Measurements from ENCODE around the gene SLC38A11.

Gene SLC38A11

DNA sequence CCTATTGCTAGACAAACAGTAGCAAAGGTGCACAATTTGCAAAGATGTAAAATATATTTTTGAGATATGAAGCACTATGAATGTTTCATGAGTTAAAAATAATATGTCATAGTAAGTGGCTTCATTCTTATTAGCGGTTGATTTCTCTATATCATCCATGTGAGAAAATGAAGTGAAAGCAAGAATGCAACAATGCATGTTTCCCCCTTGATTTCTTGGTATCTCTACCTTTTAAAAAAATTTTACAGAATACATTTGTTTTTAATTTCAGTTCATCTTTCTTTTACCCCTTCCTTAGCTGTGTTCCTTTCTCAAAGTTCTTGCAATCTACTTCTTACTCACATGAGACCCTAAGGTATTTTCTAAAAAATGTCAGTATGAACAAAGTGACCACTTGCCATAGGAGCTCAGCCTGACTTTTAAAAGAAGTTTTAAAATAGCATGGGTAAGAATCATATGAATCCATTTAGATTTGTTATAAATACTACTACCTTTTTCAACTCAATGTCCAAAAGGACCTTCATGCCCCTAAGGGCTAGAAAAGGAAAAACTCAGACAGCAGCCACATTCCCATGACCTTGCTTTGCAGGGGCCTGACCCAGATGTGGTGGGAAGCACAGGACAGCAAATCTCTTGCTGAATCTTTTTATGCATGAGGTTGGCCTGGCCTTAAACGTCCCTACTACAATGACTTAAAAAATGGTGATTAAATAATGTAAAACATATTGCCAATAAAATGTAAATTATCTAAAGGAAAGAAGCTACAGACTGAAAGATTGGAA, 14.8 kb upstream of the SLC38A11 start:
- no peak for DNase-seq

DNA sequence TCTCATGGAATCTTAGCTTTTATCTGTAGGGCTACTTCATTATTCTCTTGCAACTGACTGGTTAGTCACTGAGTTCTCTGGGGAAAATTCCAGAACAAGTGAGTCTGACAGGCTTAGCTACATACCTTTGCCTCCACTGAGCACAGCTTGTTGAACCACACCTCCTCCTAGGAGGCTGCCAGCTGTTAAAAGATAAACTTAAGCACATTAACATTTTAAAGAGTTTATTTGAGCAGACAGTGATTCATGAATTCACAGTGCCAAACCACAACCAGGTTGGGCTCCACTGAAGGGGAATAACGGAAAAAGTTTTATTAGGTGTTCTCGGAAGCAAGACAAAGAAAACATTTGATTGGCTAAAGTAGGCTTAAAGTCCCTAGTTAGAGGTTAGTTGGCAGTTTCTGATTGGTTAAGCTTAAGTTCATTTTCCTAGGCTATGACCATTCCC, 12.5 kb upstream of the SLC38A11 start:
- peak; percentile 99 for DNase-seq

DNA sequence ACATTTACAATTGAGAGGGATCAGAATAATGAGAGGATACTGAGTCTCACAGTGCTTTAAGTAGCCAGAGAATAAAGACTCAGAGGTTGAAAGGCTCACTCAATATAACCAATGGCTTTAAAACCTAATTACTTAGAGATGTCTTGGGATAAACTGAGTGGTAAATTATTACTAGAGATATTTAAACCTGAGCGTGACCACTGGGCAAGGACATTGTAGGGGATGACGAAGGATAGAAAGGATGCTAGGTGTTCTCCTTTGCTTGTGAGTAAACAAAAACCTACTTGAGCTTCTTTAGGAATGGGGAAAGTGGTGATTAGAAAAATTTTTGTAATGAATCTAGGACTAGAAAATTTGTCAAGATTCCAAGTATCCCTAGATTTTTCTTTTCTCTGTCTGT, 12.0 kb upstream of the SLC38A11 start:
- no peak for DNase-seq

DNA sequence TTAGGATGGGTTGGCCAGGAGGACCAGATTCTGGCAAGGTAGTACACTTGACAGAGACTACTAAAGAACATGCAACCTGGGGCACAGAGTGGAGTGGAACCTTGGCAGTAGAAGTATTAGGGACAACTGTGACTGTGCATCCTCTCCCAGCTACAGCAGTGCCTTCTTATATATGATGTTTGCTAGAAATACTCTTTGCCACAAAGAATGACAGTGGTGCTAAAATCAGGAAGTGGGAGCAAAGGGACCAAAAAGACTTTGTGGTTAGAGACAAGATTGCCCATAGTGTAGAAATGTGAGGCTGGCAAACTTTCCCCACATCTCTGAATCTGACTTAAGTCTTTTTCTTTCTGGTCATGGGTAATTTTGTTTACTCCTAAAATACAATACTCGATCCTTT, 9.4 kb upstream of the SLC38A11 start:
- no peak for DNase-seq

DNA sequence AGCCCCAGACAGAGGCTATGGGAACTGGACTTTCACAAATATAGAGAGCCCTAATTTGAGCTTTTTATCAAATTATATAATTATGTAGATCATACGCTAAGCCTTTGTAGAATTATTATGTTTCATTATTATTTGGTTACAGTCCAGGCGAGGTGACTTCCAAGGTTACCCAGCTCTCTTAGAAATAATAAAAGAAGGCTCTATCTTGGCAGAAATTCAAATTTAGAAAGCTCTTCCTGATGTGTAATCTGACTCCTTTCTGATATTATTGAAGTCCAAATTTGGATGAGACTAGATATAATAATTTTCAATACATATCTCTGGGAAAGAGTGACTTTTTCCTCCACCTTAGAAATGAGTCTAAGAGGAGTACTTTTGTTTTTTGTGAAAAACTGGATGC, 4.8 kb upstream of the SLC38A11 start:
- DNase-seq = no peak

DNA sequence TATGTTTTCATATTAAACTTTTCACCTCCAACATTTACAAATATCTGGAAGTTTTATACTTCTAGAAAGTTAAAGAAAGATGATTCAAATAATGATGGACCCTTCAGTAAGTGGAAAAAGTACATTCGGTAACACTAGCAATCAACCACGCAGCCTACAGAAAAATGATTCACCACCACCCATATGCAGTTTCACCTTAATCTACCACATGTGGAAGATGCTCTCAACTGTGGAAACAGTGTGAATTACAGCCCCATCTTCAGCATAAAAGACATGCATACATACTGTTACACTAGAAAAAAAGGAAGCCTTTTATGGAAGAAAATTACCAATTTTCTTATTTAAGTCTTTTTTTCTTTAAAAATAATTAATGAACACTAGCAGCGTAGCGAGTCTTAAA, 1.1 kb downstream of the SLC38A11 start:
- no peak for DNase-seq

DNA sequence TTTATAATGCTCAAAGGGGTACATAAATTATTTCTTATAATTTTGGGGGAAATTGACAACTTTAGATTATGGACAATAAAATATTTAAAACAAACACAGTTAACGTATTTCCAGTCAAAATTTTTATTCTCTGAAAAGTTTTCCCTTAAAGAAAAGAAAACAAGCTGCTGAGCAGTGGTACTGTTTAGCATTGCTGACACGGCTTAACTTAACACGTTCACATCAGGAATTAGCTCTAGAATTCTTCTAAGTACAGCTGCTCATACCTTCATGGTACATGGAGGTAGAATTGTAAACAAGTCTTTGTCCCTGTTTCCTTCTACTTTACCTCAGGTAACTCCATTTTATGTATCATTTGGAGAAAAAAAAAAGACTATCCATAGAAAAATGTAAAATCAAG, 2.0 kb downstream of the SLC38A11 start:
- DNase-seq = no peak

DNA sequence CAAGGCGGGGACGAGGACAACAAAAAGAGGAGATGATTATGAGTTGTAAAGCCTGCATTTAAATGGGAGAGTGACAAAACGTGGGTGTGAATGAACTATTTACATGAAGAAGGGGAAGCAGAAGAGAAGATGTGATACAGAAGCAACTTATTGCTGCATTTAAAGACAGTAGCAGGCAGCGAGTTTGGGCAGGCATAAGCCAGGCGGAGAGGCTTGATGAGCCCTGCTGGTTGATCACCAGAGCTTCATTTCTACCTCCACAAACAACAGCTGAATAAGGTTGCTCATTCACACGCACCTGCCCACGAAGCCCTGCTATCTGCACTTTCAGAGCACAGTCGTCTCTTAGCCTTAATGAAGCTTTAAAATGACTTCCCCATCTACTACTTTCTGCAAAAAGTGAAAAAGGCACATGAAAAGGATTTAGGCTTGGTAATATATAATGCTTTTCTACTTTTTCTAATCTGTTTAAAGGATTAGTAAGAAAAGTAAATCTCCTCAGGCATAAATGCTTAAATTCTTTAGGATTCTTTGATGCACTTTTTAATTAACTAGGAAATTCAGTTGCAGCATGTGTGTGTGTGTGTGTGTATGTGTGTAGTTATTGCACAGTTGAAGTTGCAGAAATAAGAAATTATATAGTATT, 3.1 kb downstream of the SLC38A11 start:
- no peak for DNase-seq

DNA sequence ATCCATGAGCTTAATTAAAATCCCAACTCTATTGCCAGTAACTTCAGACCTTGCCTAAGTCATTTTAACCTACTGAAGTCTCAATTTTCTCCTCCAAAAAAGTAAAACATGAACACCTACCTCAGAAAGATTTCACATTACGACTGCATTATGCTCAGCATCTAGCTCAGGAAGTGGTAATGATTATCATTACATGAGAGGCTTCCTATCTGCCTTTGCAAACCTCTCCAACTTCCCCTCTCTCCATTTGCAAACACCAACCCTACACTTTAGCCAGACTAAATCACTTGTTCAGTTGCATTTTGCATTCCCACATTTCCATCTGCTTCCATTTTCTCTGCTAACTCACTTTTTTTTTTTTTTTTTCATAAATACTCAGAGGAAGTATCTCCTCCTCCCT, 6.8 kb downstream of the SLC38A11 start:
- no peak for DNase-seq

DNA sequence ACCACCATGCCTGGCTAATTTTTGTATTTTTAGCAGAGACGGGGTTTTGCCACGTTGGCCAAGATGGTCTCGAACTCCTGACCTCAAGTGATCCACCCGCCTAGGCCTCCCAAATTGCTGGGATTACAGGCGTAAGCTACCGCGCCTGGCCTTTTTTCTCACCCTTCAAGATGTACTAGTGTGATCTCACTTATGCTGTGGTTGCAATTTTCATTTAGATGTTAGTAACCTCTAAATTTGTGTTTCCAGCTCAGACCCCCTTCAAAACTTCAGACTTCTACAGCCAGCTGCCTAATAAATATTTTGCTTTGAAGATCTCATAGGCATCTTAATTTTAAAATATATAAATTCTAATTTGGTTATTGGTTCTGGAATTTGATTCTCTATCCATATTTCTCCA, 8.0 kb downstream of the SLC38A11 start:
- no peak for DNase-seq

DNA sequence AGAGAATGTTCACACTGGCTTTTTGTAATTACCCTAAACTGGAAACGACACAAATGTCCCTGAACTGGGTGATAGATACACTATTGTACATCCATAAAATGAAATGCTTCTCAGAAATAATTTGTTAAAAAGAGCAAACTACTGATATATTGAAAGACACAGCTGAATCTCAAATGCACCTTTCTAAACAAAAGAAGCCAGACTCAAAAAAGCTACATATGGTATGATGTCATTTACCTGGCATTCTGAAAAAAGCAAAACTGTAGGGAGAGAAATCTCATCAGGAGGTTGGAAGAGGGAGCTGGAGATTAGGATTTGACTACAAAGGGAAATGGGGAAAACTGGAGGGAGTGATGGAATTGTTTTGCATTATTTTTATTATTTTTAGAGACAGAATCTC, 12.0 kb downstream of the SLC38A11 start:
- no peak for DNase-seq

DNA sequence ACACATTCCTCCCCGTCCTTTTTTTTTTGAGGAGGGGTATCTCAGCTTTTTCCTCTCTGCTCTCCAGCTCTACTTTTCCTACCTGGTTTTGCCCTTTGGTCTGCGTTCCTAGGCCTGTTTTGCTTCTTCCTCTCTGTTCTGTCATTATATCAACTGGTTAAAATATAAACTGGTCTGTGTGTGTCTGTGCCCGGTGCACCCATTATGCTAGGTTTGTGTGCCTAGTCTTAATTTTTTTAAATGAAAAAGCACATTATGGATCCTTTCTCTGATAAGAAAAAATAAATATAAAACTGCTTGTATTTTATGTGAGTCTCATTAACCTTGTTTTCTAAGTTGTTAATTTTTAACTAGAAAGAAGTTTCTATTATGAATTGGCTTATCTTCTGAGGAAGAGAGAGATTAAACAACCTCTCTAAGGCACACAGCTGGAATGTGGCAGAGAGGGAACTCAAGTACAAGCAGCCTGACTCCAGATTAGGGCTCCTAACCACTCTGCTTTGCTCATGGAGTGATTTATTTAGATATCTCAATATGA, 17.4 kb downstream of the SLC38A11 start:
- no peak for DNase-seq

DNA sequence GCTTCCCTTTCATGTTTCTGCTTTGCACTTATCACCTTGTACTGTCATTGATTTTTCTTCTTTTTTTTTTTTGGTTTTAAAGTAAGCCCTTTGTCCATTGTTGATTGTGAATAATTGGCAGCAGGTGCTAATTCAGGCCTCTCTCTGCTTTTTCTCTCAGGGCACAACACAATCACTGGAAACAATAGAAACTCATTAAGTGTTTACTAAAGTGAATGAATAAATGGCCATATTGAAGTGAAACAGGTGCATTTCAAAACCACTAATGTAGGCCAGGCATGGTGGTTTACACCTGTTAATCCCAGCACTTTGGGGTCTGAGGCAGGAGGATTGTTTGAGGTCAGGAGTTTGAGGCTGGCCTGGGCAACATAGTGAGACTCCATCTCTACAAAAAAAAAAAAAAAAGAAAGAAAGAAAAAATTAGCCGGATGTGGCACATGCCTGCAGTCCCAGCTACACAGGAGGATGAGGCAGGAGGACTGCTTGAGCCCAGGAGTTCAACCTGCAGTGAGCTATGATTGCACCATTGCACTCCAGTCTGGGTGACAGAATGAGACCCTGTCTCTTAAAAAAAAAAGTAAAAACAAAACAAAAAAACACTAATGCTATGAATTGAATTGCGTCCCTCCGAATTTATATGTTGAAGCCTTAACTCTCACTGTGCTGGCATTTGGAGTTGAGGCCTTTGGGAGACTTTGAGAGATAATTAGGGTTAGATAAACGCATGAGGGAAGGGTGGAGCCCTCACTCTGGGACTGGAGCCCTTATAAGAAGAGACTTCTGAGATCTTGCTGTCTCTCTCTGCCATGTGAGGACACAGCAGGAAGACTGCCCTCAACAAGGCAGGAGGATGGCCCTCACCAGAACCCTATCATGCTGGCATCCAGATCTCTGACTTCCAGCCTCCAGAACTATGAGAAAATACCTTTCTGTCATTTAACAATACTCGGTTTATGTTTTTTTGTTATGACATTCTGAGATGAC, 19.9 kb downstream of the SLC38A11 start:
- DNase-seq = no peak

DNA sequence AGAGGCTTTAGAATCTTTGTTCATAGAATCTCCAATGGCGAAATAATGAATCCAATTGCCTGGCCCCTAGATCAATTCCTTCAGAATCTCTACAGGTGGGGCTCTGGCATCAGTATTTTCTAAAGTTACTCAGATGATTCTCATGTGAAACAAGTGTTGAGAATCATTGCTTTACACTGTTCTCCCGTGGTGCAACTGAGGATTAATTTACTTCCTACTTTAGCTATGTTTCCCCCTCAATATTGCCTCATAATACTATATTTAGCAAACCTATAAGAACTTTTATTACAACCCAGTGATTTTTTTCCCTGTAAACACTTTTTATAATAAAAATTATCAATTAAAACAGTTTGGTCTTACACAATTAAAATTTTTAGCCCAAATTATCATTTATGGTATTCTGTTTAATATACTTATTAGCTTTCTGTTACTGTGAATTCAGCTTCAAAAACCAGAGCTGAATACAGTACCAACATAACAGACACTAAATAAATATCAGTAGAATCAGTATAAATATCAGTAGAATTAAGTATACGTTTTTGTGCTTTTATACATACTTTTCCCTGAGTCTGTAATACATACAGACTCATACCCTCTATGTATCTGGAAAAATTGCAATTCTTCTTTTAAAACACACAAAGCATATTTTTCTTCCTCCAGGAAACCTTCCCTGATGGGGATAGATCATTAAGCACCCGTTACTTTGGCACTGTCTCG, 20.8 kb downstream of the SLC38A11 start:
- DNase-seq = no peak

DNA sequence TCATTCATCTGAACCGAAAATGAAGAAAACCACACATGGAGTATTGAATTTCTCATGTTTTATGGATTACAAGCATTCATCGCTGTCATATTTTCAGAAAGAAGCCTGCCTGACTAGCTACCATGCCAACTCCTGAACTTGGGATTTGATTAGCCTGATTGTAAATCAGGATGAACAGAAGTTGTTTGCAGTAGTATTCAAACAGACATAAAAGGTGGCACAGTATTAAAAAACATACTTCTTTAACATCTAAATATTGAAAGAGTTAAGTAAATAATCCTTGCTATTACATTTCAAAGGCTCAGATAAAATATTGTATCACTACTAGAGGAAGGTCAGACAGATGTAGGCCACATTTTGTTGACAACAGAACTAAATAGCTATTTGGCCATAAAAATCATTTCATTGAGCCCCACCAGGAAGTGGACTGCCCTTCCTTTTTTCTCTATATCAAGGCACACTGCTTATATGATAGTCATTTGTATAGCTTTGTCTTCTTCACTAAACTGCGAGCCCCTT, 21.6 kb downstream of the SLC38A11 start:
- no peak for DNase-seq

DNA sequence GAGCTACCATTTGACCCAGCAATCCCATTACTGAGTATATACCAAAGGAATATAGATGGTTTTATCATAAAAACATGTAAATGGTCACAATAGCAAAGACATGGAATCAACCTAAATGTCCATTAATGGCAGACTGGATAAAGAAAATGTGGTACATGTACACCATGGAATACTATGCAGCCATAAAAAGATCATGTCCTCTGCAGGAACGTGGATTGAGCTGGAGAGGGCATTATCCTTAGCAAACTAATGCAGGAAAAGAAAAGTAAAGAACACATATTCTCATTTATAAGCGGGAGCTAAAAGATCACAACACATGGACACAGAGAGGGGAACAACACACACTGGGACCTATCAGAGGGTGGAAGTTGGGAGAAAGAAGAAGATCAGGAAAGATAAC, 22.9 kb downstream of the SLC38A11 start:
- DNase-seq = no peak

DNA sequence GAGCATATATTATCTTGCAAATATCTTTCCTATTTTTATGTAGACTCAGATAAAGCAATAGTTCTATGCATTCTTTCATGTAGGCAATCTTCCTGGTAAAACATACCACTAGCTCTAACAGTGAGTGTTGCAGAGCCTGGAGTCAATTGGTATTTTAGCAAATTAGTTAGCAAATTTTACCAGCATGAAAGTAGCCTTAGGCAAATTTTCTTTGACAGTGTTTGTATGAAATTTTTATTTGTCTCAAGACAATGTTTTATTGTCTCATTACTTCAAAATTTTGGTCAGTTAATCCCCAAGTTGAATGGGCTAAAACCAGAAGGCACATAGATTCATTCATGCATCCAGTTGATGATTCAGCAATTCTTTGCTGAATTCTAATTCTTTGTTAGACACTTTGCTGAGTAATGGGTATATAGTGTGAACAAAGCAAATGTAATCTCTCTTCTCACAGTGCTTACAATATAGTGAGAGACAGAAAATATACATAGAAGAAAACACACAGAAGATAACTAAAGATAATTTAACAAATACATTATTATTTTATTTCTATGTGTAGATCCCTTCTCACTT, 27.1 kb downstream of the SLC38A11 start:
- DNase-seq = no peak

DNA sequence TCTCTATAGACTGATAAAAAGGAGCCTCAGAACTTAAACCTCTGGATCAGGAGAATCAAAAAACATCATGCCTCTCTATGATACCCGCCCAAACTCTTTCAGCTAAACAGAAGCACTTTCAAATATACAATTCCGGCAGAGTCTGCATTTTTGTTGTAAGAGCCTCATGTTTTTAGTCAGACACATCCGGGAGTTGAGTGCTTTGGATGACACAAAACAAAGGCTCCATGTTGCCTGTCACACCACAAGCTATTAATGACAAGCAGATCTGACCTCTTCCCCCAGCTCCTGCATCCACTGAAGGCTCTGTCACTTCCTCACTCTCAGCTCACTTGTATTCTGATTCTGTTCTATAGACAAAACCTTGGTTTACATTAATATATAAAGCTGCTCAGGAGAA, 33.2 kb downstream of the SLC38A11 start:
- no peak for DNase-seq

DNA sequence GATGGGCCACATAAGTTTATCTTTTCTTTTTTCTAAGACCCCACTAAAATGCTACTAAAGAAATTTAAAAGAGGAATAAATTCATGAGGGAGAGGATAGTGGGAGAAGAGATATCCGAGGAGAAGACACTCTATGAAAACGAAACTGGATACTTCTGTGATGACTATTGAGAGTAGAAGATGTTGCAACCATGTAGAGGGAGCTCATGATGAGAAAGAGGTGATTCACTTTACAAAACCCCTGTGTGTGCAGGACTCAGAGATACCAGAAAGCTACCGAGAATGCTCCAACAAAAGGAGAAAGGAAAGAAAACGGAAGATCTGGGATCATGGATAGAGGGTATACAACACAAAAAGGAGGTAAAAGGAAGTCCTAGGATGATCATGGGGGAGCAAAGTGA, 34.9 kb downstream of the SLC38A11 start:
- peak; percentile 90 for DNase-seq

DNA sequence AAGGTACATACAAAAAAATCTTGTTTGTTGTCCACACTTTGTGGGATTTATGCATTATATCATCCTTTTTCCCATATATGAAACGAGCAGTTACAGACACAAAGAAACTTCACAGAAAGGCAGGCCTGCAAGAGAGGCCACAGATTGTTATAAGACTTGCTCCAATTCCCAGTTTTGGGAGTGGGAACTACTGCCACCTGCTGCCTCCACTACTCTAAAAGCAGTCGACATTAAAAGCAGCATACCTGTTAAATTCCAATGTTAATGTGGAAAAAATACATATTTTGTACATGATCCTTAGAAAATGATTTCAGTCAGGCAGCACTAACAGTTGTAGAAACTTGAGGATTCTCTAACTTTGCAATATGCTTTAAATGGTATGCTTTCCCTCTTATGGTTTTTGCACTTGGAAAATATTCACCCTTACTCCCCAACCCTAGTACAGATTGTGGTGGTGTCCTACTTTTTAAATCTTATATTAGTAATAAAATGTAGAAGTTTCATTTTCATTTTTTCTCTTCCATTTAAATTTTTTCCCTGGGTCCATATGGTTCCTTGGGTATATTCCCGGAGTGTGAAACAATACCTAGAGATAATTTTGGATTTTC, 37.9 kb downstream of the SLC38A11 start:
- peak; percentile 51 for DNase-seq

DNA sequence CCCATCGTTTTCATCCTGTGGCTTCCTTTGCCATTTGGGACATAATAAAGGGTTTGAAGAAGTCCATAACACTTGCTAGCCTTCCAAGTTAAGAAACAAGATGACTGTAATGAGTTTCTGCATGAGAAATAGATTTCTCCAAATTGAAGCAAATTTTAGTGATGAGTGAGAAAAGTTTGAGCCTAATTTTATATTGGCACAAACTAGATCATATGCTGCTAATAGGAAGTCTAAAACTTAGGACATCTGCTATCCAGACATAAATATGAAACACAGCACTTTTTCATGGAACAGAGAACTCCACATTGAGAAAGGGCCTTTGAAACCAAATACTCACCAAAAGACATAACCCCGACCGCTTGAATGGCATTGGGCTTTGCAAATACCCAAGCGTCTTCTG, 39.8 kb downstream of the SLC38A11 start:
- DNase-seq = no peak

Measured in NCI-H226 (cell line).